Tibial nerve (tissue), 4 donors: ENCODE measurements around the gene PNKD. TPM values are rescaled to one million over a fixed set of nuclear protein-coding genes. Genes with fewer than 3 reads are reported as not detected.

Experiments
- DNase-seq, 2 donors: peaks; one replicate each; pipeline ENCODE4 v3.0.0-alpha.2; 2019; ENCODE audit warnings: low spot score in 2 of 2
- H3K27ac ChIP-seq, 4 donors: fragments of 200-600 bp; sonication (generic) in 3 of 4; one replicate each; pipeline ENCODE4 v1.5.1; 2017 to 2019; ENCODE audit warnings: mild to moderate bottlenecking in 1 of 4
- H3K27me3 ChIP-seq, 2 donors: fragments of 200-600 bp; sonication (generic) in 1 of 2; one replicate each; pipeline versions ENCODE4 v1.5.1 to v1.6.0; 2017 to 2019
- H3K36me3 ChIP-seq, 3 donors: fragments of 200-600 bp; sonication (generic); one replicate each; pipeline ENCODE4 v1.5.1; 2018 to 2019
- H3K4me1 ChIP-seq, 4 donors: fragments of 200-600 bp; sonication (generic) in 3 of 4; one replicate each; pipeline ENCODE4 v1.5.1; 2017 to 2019
- H3K4me3 ChIP-seq, 4 donors: fragments of 200-600 bp; sonication (generic) in 3 of 4; one replicate each; pipeline ENCODE4 v1.5.1; 2017 to 2019; ENCODE audit warnings: mild to moderate bottlenecking in 1 of 4, moderate library complexity in 1 of 4
- H3K9me3 ChIP-seq, 4 donors: fragments of 200-600 bp; sonication (generic) in 3 of 4; one replicate each; pipeline ENCODE4 v1.5.1; 2017 to 2019
- EP300 ChIP-seq, 2 donors: sonication (generic); formaldehyde crosslinking; IDR thresholded peaks; one replicate each; pipeline ENCODE4 v1.6.1; 2017; ENCODE audit warnings: antibody characterized with exemption in 2 of 2, mild to moderate bottlenecking in 1 of 2
- POLR2A ChIP-seq, 2 donors: fragments of 450-650 bp; IDR thresholded peaks; one replicate each; pipeline ENCODE4 v1.6.1; 2017; ENCODE audit warnings: antibody characterized with exemption in 2 of 2, mild to moderate bottlenecking in 2 of 2, moderate library complexity in 2 of 2
- WGBS, 2 donors: methylation state at CpG; one replicate each; pipeline ENCODE4 v1.1.5; 2018; 5-methylcytosine and 5-hydroxymethylcytosine counted together
- total RNA-seq, 4 donors: library from RNA; depleted of rRNA; stranded (reverse); fragments of >200 nt; gene quantifications; one replicate each; pipeline ENCODE4 v1.1.0, GENCODE V29; 2016
- TF ChIP-seq, protein P1 (sequence below), 5 experiments: fragments of 200-600 bp in 3 of 5; fragments of 450-650 bp in 2 of 5; sonication (generic) in 3 of 5; IDR thresholded peaks; one replicate each; pipeline ENCODE4 v1.5.1; 2016 to 2019; ENCODE audit warnings: antibody characterized with exemption in 5 of 5, mild to moderate bottlenecking in 3 of 5, moderate library complexity in 2 of 5

The PNKD gene
- total RNA-seq, 4 donors from 2014 or later = 62.3 to 68.9 (median 63.6) TPM

- H3K4me1 ChIP-seq = peaks cover 0 to 40% (median 20%) of the 10 kb centered on the region in 4 donors
- no peaks in the 10 kb centered on the region for H3K27me3 ChIP-seq
- H3K36me3 ChIP-seq = peaks cover 2 to 71% (median 32%) of the 10 kb centered on the region in 3 donors
- no peak for DNase-seq
- TF ChIP-seq EP300 (IDR thresholded peaks at IDR 0.05) = no peak
- 70 to 76% methylated on average over 6 of the region's 6 CpGs for WGBS, 2 donors
- no peak overlapping the region for H3K27ac ChIP-seq
- H3K9me3 ChIP-seq = no peaks in the 10 kb centered on the region
- no peak overlapping the region for H3K4me3 ChIP-seq
Observed at GRCh38 chr2:218255446-218255845, 14.9 kb upstream of the PNKD start.

GRCh38 chr2:218256612-218257350 lies 13.5 kb upstream of the PNKD start:
- TF ChIP-seq EP300 (IDR thresholded peaks at IDR 0.05) (no peak), POLR2A (IDR thresholded peaks at IDR 0.05) (no peak)
- TF ChIP-seq, protein P1, sequence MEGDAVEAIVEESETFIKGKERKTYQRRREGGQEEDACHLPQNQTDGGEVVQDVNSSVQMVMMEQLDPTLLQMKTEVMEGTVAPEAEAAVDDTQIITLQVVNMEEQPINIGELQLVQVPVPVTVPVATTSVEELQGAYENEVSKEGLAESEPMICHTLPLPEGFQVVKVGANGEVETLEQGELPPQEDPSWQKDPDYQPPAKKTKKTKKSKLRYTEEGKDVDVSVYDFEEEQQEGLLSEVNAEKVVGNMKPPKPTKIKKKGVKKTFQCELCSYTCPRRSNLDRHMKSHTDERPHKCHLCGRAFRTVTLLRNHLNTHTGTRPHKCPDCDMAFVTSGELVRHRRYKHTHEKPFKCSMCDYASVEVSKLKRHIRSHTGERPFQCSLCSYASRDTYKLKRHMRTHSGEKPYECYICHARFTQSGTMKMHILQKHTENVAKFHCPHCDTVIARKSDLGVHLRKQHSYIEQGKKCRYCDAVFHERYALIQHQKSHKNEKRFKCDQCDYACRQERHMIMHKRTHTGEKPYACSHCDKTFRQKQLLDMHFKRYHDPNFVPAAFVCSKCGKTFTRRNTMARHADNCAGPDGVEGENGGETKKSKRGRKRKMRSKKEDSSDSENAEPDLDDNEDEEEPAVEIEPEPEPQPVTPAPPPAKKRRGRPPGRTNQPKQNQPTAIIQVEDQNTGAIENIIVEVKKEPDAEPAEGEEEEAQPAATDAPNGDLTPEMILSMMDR (IDR thresholded peaks at IDR 0.05) = no peak
- peaks cover 0 to 58% (median 20%) of the 10 kb centered on the region in 3 donors for H3K36me3 ChIP-seq
- no peak overlapping the region for H3K4me3 ChIP-seq
- H3K4me1 ChIP-seq = peaks cover 0 to 53% (median 32%) of the 10 kb centered on the region in 4 donors
- 86 to 91% methylated on average over 13 of the region's 13 CpGs for WGBS, 2 donors
- H3K27me3 ChIP-seq = no peaks in the 10 kb centered on the region
- H3K27ac ChIP-seq = peak overlapping the region in 2 of 4 donors; percentile 38 to 40
- no peaks in the 10 kb centered on the region for H3K9me3 ChIP-seq
- DNase-seq = no peak

- no peak overlapping the region for H3K4me3 ChIP-seq
Observed at GRCh38 chr2:218257390-218257981, 12.8 kb upstream of the PNKD start.

DNA sequence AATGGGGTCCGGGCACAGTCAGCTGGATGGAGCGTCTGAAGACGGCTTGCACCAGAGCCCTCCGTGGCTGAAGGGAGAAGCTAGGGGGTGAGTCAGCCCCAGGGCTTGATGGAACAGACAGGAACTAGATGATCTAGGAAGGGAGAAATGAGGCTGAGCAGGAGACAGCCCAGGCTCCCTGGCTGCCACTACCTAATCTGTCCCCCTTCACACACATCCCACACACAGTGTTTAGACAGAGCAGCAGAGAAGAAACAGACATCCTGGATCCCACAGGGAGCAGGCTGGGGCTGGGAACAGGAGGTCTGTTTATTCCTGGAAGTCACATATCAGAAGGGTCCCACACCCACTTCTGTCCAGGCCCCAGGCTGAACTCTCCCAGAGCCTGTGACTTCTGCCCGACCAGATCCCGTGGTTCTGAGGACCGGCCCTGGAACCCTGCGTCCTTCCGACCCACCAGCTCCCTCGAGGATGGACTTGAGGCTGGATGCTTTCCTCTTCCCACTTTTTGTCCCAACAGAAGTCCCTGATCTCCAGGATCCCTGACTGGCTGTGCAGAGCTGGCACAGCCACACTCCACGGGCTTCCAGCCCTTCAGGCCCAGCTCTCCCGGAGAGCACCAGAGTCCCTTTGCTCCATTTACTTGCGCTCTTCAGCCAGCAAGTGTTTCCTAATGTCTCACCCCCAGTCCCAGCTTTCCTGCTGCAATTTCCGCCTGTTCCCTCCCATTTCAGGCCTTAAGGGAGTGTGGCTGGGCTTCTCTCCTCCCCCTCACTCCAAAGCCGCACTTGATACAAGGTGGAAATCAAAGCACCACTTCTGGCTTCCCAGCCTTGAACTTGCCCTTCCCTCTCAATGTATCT lies 11.0 kb upstream of the PNKD start:
- DNase-seq = peak; percentile 29 to 51
- 36 to 39% methylated on average over 15 of the region's 15 CpGs for WGBS, 2 donors
- TF ChIP-seq, protein P1 (IDR thresholded peaks at IDR 0.05) = peak in 1 of 5 experiments; percentile 5
- TF ChIP-seq EP300 (IDR thresholded peaks at IDR 0.05) = peak; percentile 7 to 64
- peak in 1 of 2 donors; percentile 33 for TF ChIP-seq POLR2A (IDR thresholded peaks at IDR 0.05)
- Histone ChIP-seq H3K4me1 (peaks cover 0 to 67% (median 46%) of the 10 kb centered on the region in 4 donors), H3K27ac (peak overlapping the region; percentile 43 to 81 (median 72)), H3K36me3 (peaks cover 0 to 50% (median 0%) of the 10 kb centered on the region in 3 donors), H3K4me3 (no peak overlapping the region), H3K27me3 (no peaks in the 10 kb centered on the region), H3K9me3 (no peaks in the 10 kb centered on the region)

More at GRCh38 chr2:218257390-218257981, 12.8 kb upstream of the PNKD start:
- no peak for TF ChIP-seq POLR2A (IDR thresholded peaks at IDR 0.05)
- TF ChIP-seq, protein P1 (IDR thresholded peaks at IDR 0.05) = peak; percentile 26 to 47 (median 43)
- TF ChIP-seq EP300 (IDR thresholded peaks at IDR 0.05) = peak in 1 of 2 donors; percentile 51
- Histone ChIP-seq H3K9me3 (no peaks in the 10 kb centered on the region), H3K27me3 (no peaks in the 10 kb centered on the region), H3K4me1 (peaks cover 0 to 57% (median 37%) of the 10 kb centered on the region in 4 donors), H3K36me3 (peaks cover 0 to 51% (median 13%) of the 10 kb centered on the region in 3 donors), H3K27ac (peak overlapping the region in 2 of 4 donors; percentile 38 to 40)
- DNase-seq = no peak
- 58 to 61% methylated on average over 8 of the region's 8 CpGs for WGBS, 2 donors

DNA sequence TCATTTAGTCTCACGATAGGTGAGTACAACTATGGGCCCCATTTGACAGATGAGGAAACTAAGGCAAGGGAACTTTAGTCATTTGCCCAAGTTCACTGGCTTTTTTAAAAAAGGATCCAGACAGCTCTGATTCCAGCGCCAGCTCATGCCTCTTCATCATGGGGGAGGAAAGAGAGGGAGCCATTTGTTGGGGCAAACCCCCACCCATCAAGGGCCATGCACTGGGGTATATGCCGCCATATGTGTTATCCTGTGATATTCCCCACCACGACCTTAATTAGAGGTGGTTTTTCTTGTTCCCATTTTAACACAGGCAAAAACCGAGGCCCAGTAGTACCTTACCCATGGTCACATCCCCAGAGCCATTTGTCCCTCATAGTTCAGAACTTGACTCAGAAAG lies 10.2 kb upstream of the PNKD start:
- TF ChIP-seq POLR2A (IDR thresholded peaks at IDR 0.05) = no peak
- TF ChIP-seq, protein P1 (IDR thresholded peaks at IDR 0.05) = no peak
- no peak for TF ChIP-seq EP300 (IDR thresholded peaks at IDR 0.05)
- Histone ChIP-seq H3K4me1 (peaks cover 0 to 70% (median 48%) of the 10 kb centered on the region in 4 donors), H3K27me3 (no peaks in the 10 kb centered on the region), H3K4me3 (no peak overlapping the region), H3K9me3 (no peaks in the 10 kb centered on the region), H3K36me3 (peaks cover 0 to 50% (median 5%) of the 10 kb centered on the region in 3 donors), H3K27ac (peak overlapping the region in 3 of 4 donors; percentile 21 to 81 (median 81))
- WGBS, 2 donors = 83 to 86% methylated on average over 5 of the region's 5 CpGs
- DNase-seq = peak in 1 of 2 donors; percentile 5
